ENCODE data around the gene IMP4. TPM values are rescaled to one million over a fixed set of nuclear protein-coding genes. Genes with fewer than 3 reads are reported as not detected.

The IMP4 gene
- total RNA-seq, 4 donors from 2014 or later = 69.5 to 98.6 (median 94.4) TPM

- DNase-seq = no peak
- no peak overlapping the region for H3K27ac ChIP-seq
- H3K9me3 ChIP-seq = no peaks in the 10 kb centered on the region
- no peaks in the 10 kb centered on the region for H3K27me3 ChIP-seq
- no peak overlapping the region for H3K4me3 ChIP-seq (replicated peaks in 1 of 3)
- intact Hi-C loops (cut with DNase I) = no loop called here
- no peaks in the 10 kb centered on the region for H3K4me1 ChIP-seq
- TF ChIP-seq CTCF (IDR thresholded peaks at IDR 0.05) (no peak), POLR2A (IDR thresholded peaks at IDR 0.05) (no peak)
- H3K36me3 ChIP-seq = no peaks in the 10 kb centered on the region
Measured at GRCh38 chr2:130363479-130363878, 20.8 kb downstream of the IMP4 start.

- Histone ChIP-seq H3K36me3 (no peaks in the 10 kb centered on the region), H3K4me1 (no peaks in the 10 kb centered on the region), H3K4me3 (replicated peaks in 1 of 3) (no peak overlapping the region), H3K27ac (no peak overlapping the region), H3K27me3 (no peaks in the 10 kb centered on the region), H3K9me3 (no peaks in the 10 kb centered on the region)
- no peak for DNase-seq
- TF ChIP-seq CTCF (IDR thresholded peaks at IDR 0.05) (no peak), POLR2A (IDR thresholded peaks at IDR 0.05) (no peak)
- intact Hi-C loops (cut with DNase I) = no loop called here
- 93% methylated on average over 2 of the region's 2 CpGs for WGBS, 2 donors
Measured at GRCh38 chr2:130365075-130365474, 22.4 kb downstream of the IMP4 start.

- no peaks in the 10 kb centered on the region for H3K36me3 ChIP-seq
- TF ChIP-seq CTCF (IDR thresholded peaks at IDR 0.05) = no peak
- peaks cover under 1 to 3% of the 10 kb centered on the region in 2 donors for H3K4me1 ChIP-seq
- WGBS, 2 donors = 93 to 98% methylated on average over 2 of the region's 2 CpGs
- DNase-seq = no peak
- no peak overlapping the region for H3K27ac ChIP-seq
- intact Hi-C loops (cut with DNase I) = no loop called here
- H3K27me3 ChIP-seq = no peaks in the 10 kb centered on the region
- H3K9me3 ChIP-seq = no peaks in the 10 kb centered on the region
- no peak overlapping the region for H3K4me3 ChIP-seq (replicated peaks in 1 of 3)
Measured at GRCh38 chr2:130365963-130366362, 23.3 kb downstream of the IMP4 start.

GRCh38 chr2:130366720-130367119 lies 24.0 kb downstream of the IMP4 start:
- Histone ChIP-seq H3K27ac (no peak overlapping the region), H3K4me1 (peaks cover 8 to 11% of the 10 kb centered on the region in 2 donors), H3K4me3 (replicated peaks in 1 of 3) (no peak overlapping the region), H3K9me3 (no peaks in the 10 kb centered on the region), H3K27me3 (no peaks in the 10 kb centered on the region), H3K36me3 (no peaks in the 10 kb centered on the region)
- DNase-seq = no peak
- WGBS, 2 donors = 50 to 55% methylated on average over 1 of the region's 1 CpG
- TF ChIP-seq CTCF (IDR thresholded peaks at IDR 0.05) = no peak
- no peak for TF ChIP-seq POLR2A (IDR thresholded peaks at IDR 0.05)
- intact Hi-C loops (cut with DNase I) = no loop called here

GRCh38 chr2:130368786-130369185 lies 26.1 kb downstream of the IMP4 start:
- Histone ChIP-seq H3K27ac (no peak overlapping the region), H3K9me3 (no peaks in the 10 kb centered on the region), H3K4me1 (peaks cover 20 to 22% of the 10 kb centered on the region in 2 donors), H3K4me3 (replicated peaks in 1 of 3) (no peak overlapping the region), H3K27me3 (no peaks in the 10 kb centered on the region), H3K36me3 (no peaks in the 10 kb centered on the region)
- no peak for DNase-seq
- no peak for TF ChIP-seq CTCF (IDR thresholded peaks at IDR 0.05)
- no peak for TF ChIP-seq POLR2A (IDR thresholded peaks at IDR 0.05)
- intact Hi-C loops (cut with DNase I) = no loop called here
- 89 to 92% methylated on average over 5 of the region's 5 CpGs for WGBS, 2 donors
